HG02642 (cell line): ENCODE measurements around the gene AFAP1.

Experiments used
- ATAC-seq: cut with Tn5 transposase; IDR thresholded peaks from one replicate; pipeline ENCODE4 v1.9.1; 2021; ENCODE audit warnings: mild to moderate bottlenecking; ENCODE audit not compliant: unreplicated experiment, poor library complexity

Gene AFAP1

GRCh38 chr4:7798178-7798995 is 141.3 kb downstream of the AFAP1 start:
- ATAC-seq = no peak

- no peak for ATAC-seq
These were observed 142.3 kb downstream of the AFAP1 start for GRCh38 chr4:7797330-7797729.

- no peak for ATAC-seq
These were observed 143.7 kb downstream of the AFAP1 start for GRCh38 chr4:7795983-7796382.

- no peak for ATAC-seq
These were observed 146.5 kb downstream of the AFAP1 start for GRCh38 chr4:7793186-7793585.

GRCh38 chr4:7792616-7793015 is 147.0 kb downstream of the AFAP1 start:
- ATAC-seq = peak; percentile 48

- no peak for ATAC-seq
These were observed 148.7 kb downstream of the AFAP1 start for GRCh38 chr4:7790999-7791398.

- ATAC-seq = no peak
These were observed 149.6 kb downstream of the AFAP1 start for GRCh38 chr4:7790023-7790422.

GRCh38 chr4:7788694-7789425 is 150.8 kb downstream of the AFAP1 start:
- no peak for ATAC-seq

- ATAC-seq = no peak
These were observed 151.5 kb downstream of the AFAP1 start for GRCh38 chr4:7788193-7788592.

GRCh38 chr4:7787681-7788141 is 151.9 kb downstream of the AFAP1 start:
- ATAC-seq = no peak

- no peak for ATAC-seq
These were observed 152.6 kb downstream of the AFAP1 start for GRCh38 chr4:7787067-7787466.

GRCh38 chr4:7786517-7786916 is 153.1 kb downstream of the AFAP1 start:
- no peak for ATAC-seq

- no peak for ATAC-seq
These were observed 153.6 kb downstream of the AFAP1 start for GRCh38 chr4:7786040-7786439.

- no peak for ATAC-seq
These were observed 154.6 kb downstream of the AFAP1 start for GRCh38 chr4:7785017-7785416.

- no peak for ATAC-seq
These were observed 155.4 kb downstream of the AFAP1 start for GRCh38 chr4:7784131-7784870.

- no peak for ATAC-seq
These were observed 156.1 kb downstream of the AFAP1 start for GRCh38 chr4:7783541-7783940.

GRCh38 chr4:7782783-7783182 is 156.9 kb downstream of the AFAP1 start:
- ATAC-seq = no peak

GRCh38 chr4:7781993-7782392 is 157.7 kb downstream of the AFAP1 start:
- ATAC-seq = no peak

- ATAC-seq = no peak
These were observed 158.3 kb downstream of the AFAP1 start for GRCh38 chr4:7781366-7781765.

GRCh38 chr4:7780751-7781348 is 158.8 kb downstream of the AFAP1 start:
- no peak for ATAC-seq

GRCh38 chr4:7779432-7779768 is 160.3 kb downstream of the AFAP1 start:
- no peak for ATAC-seq
